WTC11 (cell line): ENCODE results near the gene MTUS2. TPM values are rescaled to one million over a fixed set of nuclear protein-coding genes. Genes with fewer than 3 reads are reported as not detected.

ENCODE experiments used
- ATAC-seq: fragments of 200-7000 bp; cut with Tn5 transposase; 2 replicates; pipeline ENCODE4 v1.10.0; 2021; ENCODE audit warnings: mild to moderate bottlenecking, moderate library complexity
- CTCF ChIA-PET: fragments of 300-600 bp; sonication (Branson Sonifier 250); formaldehyde crosslinking; loops from one replicate; lab custom pipeline; 2021; ENCODE audit warnings: antibody characterized with exemption; lab: Charles Lee
- POLR2A ChIA-PET: fragments of 350-600 bp; sonication (Branson Sonifier 250); formaldehyde crosslinking; loops from one replicate; lab custom pipeline; 2021; ENCODE audit warnings: antibody characterized with exemption; lab: Charles Lee
- DNase-seq: peaks from one replicate; pipeline ENCODE4 v3.0.0; 2021; ENCODE audit warnings: low spot score
- H3K27ac Mint-ChIP-seq: 2 replicates; pipeline ENCODE4 v1.8.0; 2021; ENCODE audit warnings: mixed read lengths
- H3K27me3 Mint-ChIP-seq: 2 replicates; pipeline ENCODE4 v1.8.0; 2021; ENCODE audit warnings: low read depth, mild to moderate bottlenecking, moderate library complexity, mixed read lengths
- H3K36me3 Mint-ChIP-seq: 2 replicates; pipeline ENCODE4 v1.8.0; 2021; ENCODE audit warnings: mixed read lengths
- H3K4me1 Mint-ChIP-seq: 2 replicates; pipeline ENCODE4 v1.8.0; 2022; ENCODE audit warnings: mixed read lengths
- H3K4me3 Mint-ChIP-seq: 2 replicates; pipeline ENCODE4 v1.8.0; 2021; ENCODE audit warnings: mild to moderate bottlenecking, moderate library complexity, mixed read lengths
- H3K9me3 Mint-ChIP-seq: 2 replicates; pipeline ENCODE4 v1.8.0; 2021; ENCODE audit warnings: mixed read lengths
- AR ChIP-seq: fragments of 250-450 bp; sonication (Bioruptor Pico); IDR thresholded peaks from 2 replicates; pipeline ENCODE4 v1.9.0; 2021; ENCODE audit warnings: mild to moderate bottlenecking
- ATF2 ChIP-seq: sonication (generic); formaldehyde crosslinking; IDR thresholded peaks from 2 replicates; pipeline ENCODE4 v1.8.1; 2022; ENCODE audit warnings: low read depth, missing genetic modification reagents, borderline replicate concordance
- ELF4 ChIP-seq: sonication (generic); formaldehyde crosslinking; IDR thresholded peaks from 2 replicates; pipeline ENCODE4 v1.8.1; 2022; ENCODE audit warnings: low read depth, mild to moderate bottlenecking, moderate library complexity, missing genetic modification reagents
- EMX1 ChIP-seq: fragments of 250-450 bp; sonication (Bioruptor Pico); IDR thresholded peaks from 2 replicates; pipeline ENCODE4 v1.8.0; 2021; ENCODE audit warnings: mild to moderate bottlenecking
- FOXK1 ChIP-seq: sonication (generic); formaldehyde crosslinking; IDR thresholded peaks from 2 replicates; pipeline ENCODE4 v1.8.0; 2022; ENCODE audit warnings: mild to moderate bottlenecking, moderate library complexity, missing genetic modification reagents
- FOXP1 ChIP-seq: sonication (generic); formaldehyde crosslinking; IDR thresholded peaks from 2 replicates; pipeline ENCODE4 v1.8.0; 2022; ENCODE audit warnings: missing genetic modification reagents, mild to moderate bottlenecking, moderate library complexity, borderline replicate concordance
- HMGA2 ChIP-seq: fragments of 250-450 bp; sonication (Bioruptor Pico); IDR thresholded peaks from 2 replicates; pipeline ENCODE4 v1.4.0; 2021; ENCODE audit warnings: mild to moderate bottlenecking, moderate library complexity
- PRDM15 ChIP-seq: sonication (generic); formaldehyde crosslinking; IDR thresholded peaks from 2 replicates; pipeline ENCODE4 v1.8.0; 2022; ENCODE audit warnings: missing genetic modification reagents
- SOX15 ChIP-seq: fragments of 250-450 bp; sonication (Bioruptor Pico); IDR thresholded peaks from 2 replicates; pipeline ENCODE4 v1.9.0; 2021; ENCODE audit warnings: mild to moderate bottlenecking
- ZNF219 ChIP-seq: sonication (generic); formaldehyde crosslinking; IDR thresholded peaks from 2 replicates; pipeline ENCODE4 v1.8.0; 2023; ENCODE audit warnings: missing genetic modification reagents, mild to moderate bottlenecking, borderline replicate concordance
- ZNF263 ChIP-seq: sonication (generic); formaldehyde crosslinking; IDR thresholded peaks from 2 replicates; pipeline ENCODE4 v1.8.1; 2022; ENCODE audit warnings: low read depth, mild to moderate bottlenecking, moderate library complexity, missing genetic modification reagents
- ZNF281 ChIP-seq: sonication (generic); formaldehyde crosslinking; IDR thresholded peaks from 2 replicates; pipeline ENCODE4 v1.8.0; 2023; ENCODE audit warnings: mild to moderate bottlenecking, missing genetic modification reagents
- ZNF396 ChIP-seq: fragments of 250-450 bp; sonication (Bioruptor Pico); IDR thresholded peaks from 2 replicates; pipeline ENCODE4 v1.8.0; 2021; ENCODE audit warnings: mild to moderate bottlenecking, moderate library complexity, borderline replicate concordance
- total RNA-seq: library from RNA; stranded (reverse); gene quantifications from 3 replicates; pipeline ENCODE4 v1.2.3, GENCODE V29; 2021
- TF ChIP-seq, protein P1 (sequence below): sonication (generic); formaldehyde crosslinking; IDR thresholded peaks from 2 replicates; pipeline ENCODE4 v1.8.1; 2022; ENCODE audit warnings: low read depth, mild to moderate bottlenecking, moderate library complexity, missing genetic modification reagents, borderline replicate concordance
- TF ChIP-seq, protein P2 (sequence below): sonication (generic); formaldehyde crosslinking; IDR thresholded peaks from 2 replicates; pipeline ENCODE4 v1.8.1; 2022; ENCODE audit warnings: missing genetic modification reagents, borderline replicate concordance
- TF ChIP-seq, protein P3 (sequence below): sonication (generic); formaldehyde crosslinking; IDR thresholded peaks from 2 replicates; pipeline ENCODE4 v1.8.1; 2023; ENCODE audit warnings: mild to moderate bottlenecking, missing genetic modification reagents, moderate library complexity

The MTUS2 gene
- total RNA-seq, 1 experiment from 2014 or later = 0.22 TPM

GRCh38 chr13:28918030-28918429 is 97.9 kb downstream of the MTUS2 start:
- ChIA-PET POLR2A (no interaction called here), CTCF (no interaction called here)
- Mint-ChIP-seq H3K36me3 (peaks cover 13% of the 10 kb centered on the region), H3K9me3 (peaks cover 66% of the 10 kb centered on the region), H3K4me3 (no peak overlapping the region), H3K4me1 (peaks cover 6% of the 10 kb centered on the region), H3K27ac (no peak overlapping the region), H3K27me3 (peaks cover 2% of the 10 kb centered on the region; the same call in 1 of the 2 replicates)
- TF ChIP-seq HMGA2 (CRISPR knock-in tag) (no peak), ZNF281 (CRISPR knock-in tag) (no peak), FOXP1 (CRISPR knock-in tag) (no peak), ZNF263 (CRISPR knock-in tag) (no peak), ZNF219 (CRISPR knock-in tag) (no peak), AR (CRISPR knock-in tag) (no peak), PRDM15 (CRISPR knock-in tag) (no peak), EMX1 (CRISPR knock-in tag) (no peak), ATF2 (no peak), SOX15 (CRISPR knock-in tag) (no peak), FOXK1 (CRISPR knock-in tag) (no peak), ELF4 (no peak), ZNF396 (CRISPR knock-in tag) (no peak)
- TF ChIP-seq, protein P1, sequence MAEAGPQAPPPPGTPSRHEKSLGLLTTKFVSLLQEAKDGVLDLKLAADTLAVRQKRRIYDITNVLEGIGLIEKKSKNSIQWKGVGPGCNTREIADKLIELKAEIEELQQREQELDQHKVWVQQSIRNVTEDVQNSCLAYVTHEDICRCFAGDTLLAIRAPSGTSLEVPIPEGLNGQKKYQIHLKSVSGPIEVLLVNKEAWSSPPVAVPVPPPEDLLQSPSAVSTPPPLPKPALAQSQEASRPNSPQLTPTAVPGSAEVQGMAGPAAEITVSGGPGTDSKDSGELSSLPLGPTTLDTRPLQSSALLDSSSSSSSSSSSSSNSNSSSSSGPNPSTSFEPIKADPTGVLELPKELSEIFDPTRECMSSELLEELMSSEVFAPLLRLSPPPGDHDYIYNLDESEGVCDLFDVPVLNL (CRISPR knock-in tag) = no peak
- TF ChIP-seq, protein P2, sequence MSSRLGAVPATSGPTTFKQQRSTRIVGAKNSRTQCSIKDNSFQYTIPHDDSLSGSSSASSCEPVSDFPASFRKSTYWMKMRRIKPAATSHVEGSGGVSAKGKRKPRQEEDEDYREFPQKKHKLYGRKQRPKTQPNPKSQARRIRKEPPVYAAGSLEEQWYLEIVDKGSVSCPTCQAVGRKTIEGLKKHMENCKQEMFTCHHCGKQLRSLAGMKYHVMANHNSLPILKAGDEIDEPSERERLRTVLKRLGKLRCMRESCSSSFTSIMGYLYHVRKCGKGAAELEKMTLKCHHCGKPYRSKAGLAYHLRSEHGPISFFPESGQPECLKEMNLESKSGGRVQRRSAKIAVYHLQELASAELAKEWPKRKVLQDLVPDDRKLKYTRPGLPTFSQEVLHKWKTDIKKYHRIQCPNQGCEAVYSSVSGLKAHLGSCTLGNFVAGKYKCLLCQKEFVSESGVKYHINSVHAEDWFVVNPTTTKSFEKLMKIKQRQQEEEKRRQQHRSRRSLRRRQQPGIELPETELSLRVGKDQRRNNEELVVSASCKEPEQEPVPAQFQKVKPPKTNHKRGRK (CRISPR knock-in tag) = no peak
- TF ChIP-seq, protein P3, sequence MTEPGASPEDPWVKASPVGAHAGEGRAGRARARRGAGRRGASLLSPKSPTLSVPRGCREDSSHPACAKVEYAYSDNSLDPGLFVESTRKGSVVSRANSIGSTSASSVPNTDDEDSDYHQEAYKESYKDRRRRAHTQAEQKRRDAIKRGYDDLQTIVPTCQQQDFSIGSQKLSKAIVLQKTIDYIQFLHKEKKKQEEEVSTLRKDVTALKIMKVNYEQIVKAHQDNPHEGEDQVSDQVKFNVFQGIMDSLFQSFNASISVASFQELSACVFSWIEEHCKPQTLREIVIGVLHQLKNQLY (CRISPR knock-in tag) = no peak
- no peak for ATAC-seq
- DNase-seq = no peak
